Bronchial epithelial cell (primary cell): ENCODE data around the gene ABCD3. TPM values are rescaled to one million over a fixed set of nuclear protein-coding genes. Genes with fewer than 3 reads are reported as not detected.

Source experiments
- DNase-seq: peaks from one replicate; pipeline ENCODE4 v3.0.0-alpha.2; 2010; ENCODE audit warnings: low read depth
- FAIRE-seq: peaks from 2 replicates; lab custom pipeline; 2011; peaks lifted over from hg19 to GRCh38; lab: Jason Lieb, UNC
- H3K27me3 ChIP-seq: 2 replicates; pipeline ENCODE4 v1.5.1; 2011; ENCODE audit warnings: low read length; ENCODE audit not compliant: control insufficient read depth, insufficient read depth
- H3K36me3 ChIP-seq: 2 replicates; pipeline ENCODE4 v1.5.1; 2011; ENCODE audit warnings: low read length; ENCODE audit not compliant: control insufficient read depth, insufficient read depth
- H3K4me3 ChIP-seq: 2 replicates; pipeline ENCODE4 v1.5.1; 2011; ENCODE audit warnings: mild to moderate bottlenecking, low read depth, low read length, control low read depth
- total RNA-seq: library from RNA; depleted of rRNA; stranded (reverse); fragments of >200 nt; gene quantifications from 2 replicates; pipeline ENCODE4 v1.2.1, GENCODE V29; 2014
- TF ChIP-seq, protein P1 (sequence below): IDR thresholded peaks from 2 replicates; pipeline ENCODE4 v1.5.1; 2011; ENCODE audit warnings: mild to moderate bottlenecking, moderate library complexity, low read length, control low read depth, inconsistent platforms; ENCODE audit not compliant: insufficient read depth, severe bottlenecking

ABCD3 gene
- total RNA-seq, 1 donor from 2014 or later = 29.2 TPM

- Histone ChIP-seq H3K4me3 (no peak overlapping the region), H3K27me3 (no peaks in the 10 kb centered on the region), H3K36me3 (peaks cover 9% of the 10 kb centered on the region)
- FAIRE-seq (no peak), DNase-seq (peak; percentile 57)
- TF ChIP-seq, protein P1, sequence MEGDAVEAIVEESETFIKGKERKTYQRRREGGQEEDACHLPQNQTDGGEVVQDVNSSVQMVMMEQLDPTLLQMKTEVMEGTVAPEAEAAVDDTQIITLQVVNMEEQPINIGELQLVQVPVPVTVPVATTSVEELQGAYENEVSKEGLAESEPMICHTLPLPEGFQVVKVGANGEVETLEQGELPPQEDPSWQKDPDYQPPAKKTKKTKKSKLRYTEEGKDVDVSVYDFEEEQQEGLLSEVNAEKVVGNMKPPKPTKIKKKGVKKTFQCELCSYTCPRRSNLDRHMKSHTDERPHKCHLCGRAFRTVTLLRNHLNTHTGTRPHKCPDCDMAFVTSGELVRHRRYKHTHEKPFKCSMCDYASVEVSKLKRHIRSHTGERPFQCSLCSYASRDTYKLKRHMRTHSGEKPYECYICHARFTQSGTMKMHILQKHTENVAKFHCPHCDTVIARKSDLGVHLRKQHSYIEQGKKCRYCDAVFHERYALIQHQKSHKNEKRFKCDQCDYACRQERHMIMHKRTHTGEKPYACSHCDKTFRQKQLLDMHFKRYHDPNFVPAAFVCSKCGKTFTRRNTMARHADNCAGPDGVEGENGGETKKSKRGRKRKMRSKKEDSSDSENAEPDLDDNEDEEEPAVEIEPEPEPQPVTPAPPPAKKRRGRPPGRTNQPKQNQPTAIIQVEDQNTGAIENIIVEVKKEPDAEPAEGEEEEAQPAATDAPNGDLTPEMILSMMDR = no peak
These were observed 112.2 kb downstream of the ABCD3 start for GRCh38 chr1:94530373-94530878.

DNA sequence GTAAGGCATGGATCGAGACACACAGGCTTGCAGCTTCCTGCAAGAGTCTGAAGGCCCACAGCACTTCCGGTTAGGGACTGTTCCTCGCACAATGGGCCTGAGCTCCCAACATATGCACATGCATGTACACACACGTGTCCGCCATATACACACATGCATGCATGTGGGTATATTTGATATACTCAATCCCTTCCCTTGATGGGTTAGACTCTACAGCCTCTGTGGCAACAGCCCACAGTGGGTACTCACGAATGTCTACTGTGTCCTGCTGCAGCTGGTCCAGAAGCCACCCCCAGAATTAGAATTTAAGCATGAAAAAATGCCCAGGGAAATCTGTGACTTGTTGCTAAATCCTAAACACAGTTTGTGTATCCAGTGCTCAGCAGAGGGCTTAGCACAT, 113.5 kb downstream of the ABCD3 start:
- H3K27me3 ChIP-seq = no peaks in the 10 kb centered on the region
- peak; percentile 50 for DNase-seq
- H3K36me3 ChIP-seq = peaks cover 16% of the 10 kb centered on the region
- no peak overlapping the region for H3K4me3 ChIP-seq
- FAIRE-seq = no peak
- TF ChIP-seq, protein P1 = no peak

- DNase-seq = peak; percentile 54
- no peak overlapping the region for H3K4me3 ChIP-seq
- TF ChIP-seq, protein P1 = peak; percentile 16
- no peak for FAIRE-seq
- H3K36me3 ChIP-seq = peaks cover 20% of the 10 kb centered on the region
- H3K27me3 ChIP-seq = no peaks in the 10 kb centered on the region
These were observed 113.9 kb downstream of the ABCD3 start for GRCh38 chr1:94532077-94532476.

GRCh38 chr1:94535095-94535494, 116.9 kb downstream of the ABCD3 start:
- Histone ChIP-seq H3K36me3 (peaks cover 27% of the 10 kb centered on the region), H3K27me3 (no peaks in the 10 kb centered on the region), H3K4me3 (no peak overlapping the region)
- TF ChIP-seq, protein P1 = no peak
- no peak for FAIRE-seq
- DNase-seq = peak; percentile 38

GRCh38 chr1:94535879-94536278, 117.7 kb downstream of the ABCD3 start:
- peak; percentile 32 for DNase-seq
- peaks cover 29% of the 10 kb centered on the region for H3K36me3 ChIP-seq
- no peaks in the 10 kb centered on the region for H3K27me3 ChIP-seq
- FAIRE-seq = peak; percentile 66
- TF ChIP-seq, protein P1 = no peak
- H3K4me3 ChIP-seq = no peak overlapping the region

DNA sequence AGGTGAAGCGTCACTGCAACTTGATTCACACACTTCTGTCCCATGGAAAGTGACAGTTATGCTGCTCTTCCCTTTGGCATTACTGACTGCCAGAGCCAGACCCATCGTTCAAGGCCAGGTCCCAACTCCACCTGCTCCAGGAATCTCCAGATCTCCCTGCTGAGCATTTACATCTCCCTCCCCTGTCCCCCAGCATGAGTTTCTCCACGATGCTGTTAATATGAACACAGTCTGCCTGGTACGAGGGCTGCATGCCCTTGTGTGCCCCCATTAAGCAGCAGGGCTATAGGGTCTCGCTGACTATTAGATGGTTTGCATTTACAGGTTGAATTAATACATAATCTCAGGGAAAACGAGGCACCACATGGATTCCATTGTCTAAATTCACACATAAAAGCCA, 119.1 kb downstream of the ABCD3 start:
- no peak overlapping the region for H3K4me3 ChIP-seq
- H3K36me3 ChIP-seq = peaks cover 29% of the 10 kb centered on the region
- H3K27me3 ChIP-seq = no peaks in the 10 kb centered on the region
- FAIRE-seq (no peak), DNase-seq (peak; percentile 32)
- TF ChIP-seq, protein P1 = no peak
